ENCODE measurements around the gene USP32.

- TF ChIP-seq, protein P1, sequence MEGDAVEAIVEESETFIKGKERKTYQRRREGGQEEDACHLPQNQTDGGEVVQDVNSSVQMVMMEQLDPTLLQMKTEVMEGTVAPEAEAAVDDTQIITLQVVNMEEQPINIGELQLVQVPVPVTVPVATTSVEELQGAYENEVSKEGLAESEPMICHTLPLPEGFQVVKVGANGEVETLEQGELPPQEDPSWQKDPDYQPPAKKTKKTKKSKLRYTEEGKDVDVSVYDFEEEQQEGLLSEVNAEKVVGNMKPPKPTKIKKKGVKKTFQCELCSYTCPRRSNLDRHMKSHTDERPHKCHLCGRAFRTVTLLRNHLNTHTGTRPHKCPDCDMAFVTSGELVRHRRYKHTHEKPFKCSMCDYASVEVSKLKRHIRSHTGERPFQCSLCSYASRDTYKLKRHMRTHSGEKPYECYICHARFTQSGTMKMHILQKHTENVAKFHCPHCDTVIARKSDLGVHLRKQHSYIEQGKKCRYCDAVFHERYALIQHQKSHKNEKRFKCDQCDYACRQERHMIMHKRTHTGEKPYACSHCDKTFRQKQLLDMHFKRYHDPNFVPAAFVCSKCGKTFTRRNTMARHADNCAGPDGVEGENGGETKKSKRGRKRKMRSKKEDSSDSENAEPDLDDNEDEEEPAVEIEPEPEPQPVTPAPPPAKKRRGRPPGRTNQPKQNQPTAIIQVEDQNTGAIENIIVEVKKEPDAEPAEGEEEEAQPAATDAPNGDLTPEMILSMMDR (optimal IDR thresholded peaks at IDR 0.05 in 1 of 3, IDR thresholded peaks at IDR 0.05 in 1 of 3, conservative IDR thresholded peaks at IDR 0.05 in 1 of 3; ENCODE audit: extremely low read depth in 1 of 3, insufficient read depth in 2 of 3, low read length in 3 of 3): no peak
- TF ChIP-seq EZH2 (IDR thresholded peaks at IDR 0.05; ENCODE audit: low read length): no peak
Measured at GRCh38 chr17:60280673-60281072, 111.3 kb downstream of the USP32 start.
